Measurements from ENCODE around the gene CTPS1.

The CTPS1 gene

DNA sequence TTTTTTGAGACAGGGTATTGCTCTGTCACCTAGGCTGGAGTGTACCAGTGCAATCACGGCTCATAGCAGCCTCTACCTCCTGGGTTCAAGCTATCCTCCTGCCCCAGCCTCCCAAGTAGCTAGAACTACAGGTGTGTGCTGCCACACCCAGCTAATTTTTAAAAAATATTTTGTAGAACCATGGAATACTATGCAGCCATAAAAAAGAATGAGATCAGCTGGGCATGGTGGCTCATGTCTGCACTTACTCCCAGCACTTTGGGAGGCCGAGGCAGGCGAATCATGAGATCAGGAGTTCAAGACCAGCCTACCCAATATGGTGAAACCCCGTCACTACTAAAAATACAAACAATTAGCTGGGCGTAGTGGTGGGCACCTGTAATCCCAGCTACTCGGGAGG, 29.9 kb upstream of the CTPS1 start:
- TF ChIP-seq, protein P1, sequence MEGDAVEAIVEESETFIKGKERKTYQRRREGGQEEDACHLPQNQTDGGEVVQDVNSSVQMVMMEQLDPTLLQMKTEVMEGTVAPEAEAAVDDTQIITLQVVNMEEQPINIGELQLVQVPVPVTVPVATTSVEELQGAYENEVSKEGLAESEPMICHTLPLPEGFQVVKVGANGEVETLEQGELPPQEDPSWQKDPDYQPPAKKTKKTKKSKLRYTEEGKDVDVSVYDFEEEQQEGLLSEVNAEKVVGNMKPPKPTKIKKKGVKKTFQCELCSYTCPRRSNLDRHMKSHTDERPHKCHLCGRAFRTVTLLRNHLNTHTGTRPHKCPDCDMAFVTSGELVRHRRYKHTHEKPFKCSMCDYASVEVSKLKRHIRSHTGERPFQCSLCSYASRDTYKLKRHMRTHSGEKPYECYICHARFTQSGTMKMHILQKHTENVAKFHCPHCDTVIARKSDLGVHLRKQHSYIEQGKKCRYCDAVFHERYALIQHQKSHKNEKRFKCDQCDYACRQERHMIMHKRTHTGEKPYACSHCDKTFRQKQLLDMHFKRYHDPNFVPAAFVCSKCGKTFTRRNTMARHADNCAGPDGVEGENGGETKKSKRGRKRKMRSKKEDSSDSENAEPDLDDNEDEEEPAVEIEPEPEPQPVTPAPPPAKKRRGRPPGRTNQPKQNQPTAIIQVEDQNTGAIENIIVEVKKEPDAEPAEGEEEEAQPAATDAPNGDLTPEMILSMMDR (IDR thresholded peaks at IDR 0.05; ENCODE audit: borderline replicate concordance, control extremely low read depth, extremely low read depth, insufficient read depth, missing control alignments) = no peak
- in situ Hi-C loops (cut with MboI; ENCODE audit: low sequenced_read_pairs, unreplicated experiment) = loop anchor here (25.0 kb wide), 1 partner anchor 337 kb away; no protein-coding TSS in a partner anchor
- no peak for DNase-seq (ENCODE audit: low spot score)

DNA sequence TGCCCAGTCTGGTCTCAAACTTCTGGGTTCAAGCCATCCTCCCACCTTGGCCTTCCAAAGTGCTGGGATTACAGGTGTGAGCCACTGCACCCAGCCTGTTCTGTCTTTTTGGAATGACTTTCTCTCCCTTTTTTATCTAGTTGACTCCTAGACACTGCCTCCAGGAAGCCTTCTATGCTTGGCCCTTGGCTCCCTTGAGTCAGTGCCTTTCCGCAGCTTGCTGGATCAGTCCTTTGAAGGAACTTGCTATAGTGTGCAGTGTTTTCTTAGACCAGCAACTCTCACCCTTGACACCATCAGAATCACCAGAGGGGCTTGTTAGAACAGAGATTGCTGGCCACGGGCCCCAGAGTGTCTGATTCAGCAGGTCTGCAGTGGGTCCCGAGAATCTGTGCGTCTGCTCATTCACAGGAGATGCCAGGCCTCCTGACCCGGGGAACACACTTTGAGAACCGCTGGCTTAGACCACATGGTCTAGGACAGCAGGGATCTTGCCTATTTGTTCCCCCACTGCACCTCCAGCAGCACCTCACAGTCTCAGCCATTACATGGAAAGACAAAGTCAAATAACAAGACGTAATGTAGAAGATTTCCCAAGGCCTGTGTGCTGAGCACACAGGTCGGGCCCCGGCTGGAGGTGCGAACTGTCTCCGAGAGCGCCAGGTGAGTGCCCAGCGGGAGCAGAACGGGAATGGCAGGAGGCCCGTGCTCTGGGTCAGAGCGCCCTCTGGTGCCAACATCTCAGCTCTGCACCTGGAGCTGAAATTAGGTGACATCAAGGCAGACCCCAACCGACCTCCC, 27.4 kb upstream of the CTPS1 start:
- in situ Hi-C loops (cut with MboI; ENCODE audit: low sequenced_read_pairs, unreplicated experiment) = loop anchor here (10.0 kb wide), 2 partner anchors 97 to 177 kb away; no protein-coding TSS in a partner anchor
- DNase-seq (ENCODE audit: low spot score) = peak; percentile 83
- TF ChIP-seq, protein P1 (IDR thresholded peaks at IDR 0.05; ENCODE audit: borderline replicate concordance, control extremely low read depth, extremely low read depth, insufficient read depth, missing control alignments) = peak; percentile 95

DNA sequence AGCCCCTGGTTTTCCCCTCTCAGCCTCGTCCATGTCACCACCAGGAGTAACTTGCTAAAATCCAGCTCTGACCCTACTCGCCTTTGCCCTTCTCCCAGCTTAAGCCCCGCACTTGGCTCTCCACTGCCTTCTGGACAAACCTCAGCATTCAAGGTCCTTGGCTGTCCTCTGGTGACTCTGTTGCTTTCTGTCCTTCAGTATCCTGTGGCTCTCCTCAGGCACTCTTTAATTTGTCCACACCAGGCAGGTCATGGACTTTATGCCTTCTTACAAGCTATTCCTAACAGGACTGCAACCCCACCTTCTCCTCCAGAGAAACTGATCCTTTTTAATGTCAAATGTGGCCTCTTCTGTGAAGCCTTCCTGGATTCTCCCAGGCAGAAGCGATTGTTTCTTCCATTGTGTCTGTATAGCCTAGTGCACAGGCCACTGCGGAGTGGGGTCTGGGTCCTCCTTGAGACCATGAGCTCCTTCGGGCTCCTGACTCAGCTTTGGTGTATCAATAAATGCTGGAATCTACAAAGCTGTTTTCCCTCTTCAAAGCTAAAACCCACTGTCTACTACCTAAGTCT, 26.7 kb upstream of the CTPS1 start:
- no peak for DNase-seq (ENCODE audit: low spot score)
- TF ChIP-seq, protein P1 (IDR thresholded peaks at IDR 0.05; ENCODE audit: borderline replicate concordance, control extremely low read depth, extremely low read depth, insufficient read depth, missing control alignments) = no peak
- in situ Hi-C loops (cut with MboI; ENCODE audit: low sequenced_read_pairs, unreplicated experiment) = loop anchor here (10.0 kb wide), 2 partner anchors 98 to 178 kb away; no protein-coding TSS in a partner anchor

DNA sequence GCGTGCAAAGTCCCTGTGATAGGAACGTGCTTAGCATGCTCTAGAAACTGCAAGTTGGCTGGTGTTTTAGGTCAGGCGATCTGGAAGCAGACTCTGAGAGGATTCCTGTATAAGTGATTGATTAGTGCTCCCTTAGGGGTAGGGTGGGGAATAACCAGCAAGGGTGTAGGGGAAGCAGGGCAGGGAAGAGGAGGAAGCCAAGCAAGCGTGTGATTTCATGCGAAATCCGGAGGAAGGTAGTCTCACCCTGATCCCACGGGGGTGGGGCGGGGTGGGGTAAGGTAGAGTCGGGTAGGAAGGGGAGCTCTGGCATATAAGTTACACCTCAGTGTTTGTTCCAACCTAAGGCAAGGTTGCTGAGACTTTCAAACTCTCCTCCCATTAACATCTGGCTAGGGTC, 24.9 kb upstream of the CTPS1 start:
- TF ChIP-seq, protein P1 (IDR thresholded peaks at IDR 0.05; ENCODE audit: borderline replicate concordance, control extremely low read depth, extremely low read depth, insufficient read depth, missing control alignments) = no peak
- in situ Hi-C loops (cut with MboI; ENCODE audit: low sequenced_read_pairs, unreplicated experiment) = loop anchor here (10.0 kb wide), 2 partner anchors 100 to 180 kb away; no protein-coding TSS in a partner anchor
- DNase-seq (ENCODE audit: low spot score) = no peak

DNA sequence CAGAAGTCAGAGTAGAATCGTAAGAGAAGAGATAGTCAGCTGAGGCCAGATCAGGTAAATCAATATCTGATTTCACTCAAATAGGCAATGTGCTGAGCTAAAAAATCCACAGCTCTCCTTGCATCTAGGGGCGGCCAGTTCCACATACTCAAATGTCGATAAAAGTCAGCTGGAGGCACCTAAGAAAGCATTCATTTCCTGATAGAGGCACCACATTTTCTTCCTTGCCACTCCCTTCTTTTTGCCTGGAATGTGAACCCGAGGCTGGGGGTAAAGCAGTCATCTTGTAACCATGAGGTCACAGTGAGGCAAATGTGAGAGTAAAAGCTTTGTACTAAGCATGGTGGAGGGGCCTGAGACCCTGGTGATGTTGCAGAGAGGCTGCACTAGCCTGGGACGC, 24.2 kb upstream of the CTPS1 start:
- TF ChIP-seq, protein P1 (IDR thresholded peaks at IDR 0.05; ENCODE audit: borderline replicate concordance, control extremely low read depth, extremely low read depth, insufficient read depth, missing control alignments) = no peak
- no peak for DNase-seq (ENCODE audit: low spot score)
- in situ Hi-C loops (cut with MboI; ENCODE audit: low sequenced_read_pairs, unreplicated experiment) = loop anchor here (10.0 kb wide), 2 partner anchors 100 to 180 kb away; no protein-coding TSS in a partner anchor

DNA sequence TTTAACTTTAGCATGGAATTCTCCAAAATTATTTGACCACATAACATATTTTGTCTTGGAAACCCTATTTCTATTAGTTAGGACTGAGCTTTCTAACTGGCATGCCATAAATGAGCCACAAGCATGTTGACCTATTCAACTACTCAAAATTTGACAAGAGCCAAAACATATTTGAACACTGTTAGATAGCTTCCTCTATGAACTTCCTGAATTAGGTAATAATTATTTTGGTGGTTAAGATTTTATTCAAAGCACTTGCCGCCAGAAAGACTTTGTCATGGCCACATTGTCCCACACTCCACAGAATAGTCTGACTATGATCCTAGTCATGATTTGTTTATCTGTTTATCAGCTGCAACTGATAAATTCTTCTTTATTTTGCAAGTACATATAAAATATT, 23.1 kb upstream of the CTPS1 start:
- in situ Hi-C loops (cut with MboI; ENCODE audit: low sequenced_read_pairs, unreplicated experiment) = loop anchor here (10.0 kb wide), 2 partner anchors 102 to 182 kb away; no protein-coding TSS in a partner anchor
- TF ChIP-seq, protein P1 (IDR thresholded peaks at IDR 0.05; ENCODE audit: borderline replicate concordance, control extremely low read depth, extremely low read depth, insufficient read depth, missing control alignments) = no peak
- no peak for DNase-seq (ENCODE audit: low spot score)
